ENCODE measurements around the gene KCNN3.

KCNN3 gene

DNA sequence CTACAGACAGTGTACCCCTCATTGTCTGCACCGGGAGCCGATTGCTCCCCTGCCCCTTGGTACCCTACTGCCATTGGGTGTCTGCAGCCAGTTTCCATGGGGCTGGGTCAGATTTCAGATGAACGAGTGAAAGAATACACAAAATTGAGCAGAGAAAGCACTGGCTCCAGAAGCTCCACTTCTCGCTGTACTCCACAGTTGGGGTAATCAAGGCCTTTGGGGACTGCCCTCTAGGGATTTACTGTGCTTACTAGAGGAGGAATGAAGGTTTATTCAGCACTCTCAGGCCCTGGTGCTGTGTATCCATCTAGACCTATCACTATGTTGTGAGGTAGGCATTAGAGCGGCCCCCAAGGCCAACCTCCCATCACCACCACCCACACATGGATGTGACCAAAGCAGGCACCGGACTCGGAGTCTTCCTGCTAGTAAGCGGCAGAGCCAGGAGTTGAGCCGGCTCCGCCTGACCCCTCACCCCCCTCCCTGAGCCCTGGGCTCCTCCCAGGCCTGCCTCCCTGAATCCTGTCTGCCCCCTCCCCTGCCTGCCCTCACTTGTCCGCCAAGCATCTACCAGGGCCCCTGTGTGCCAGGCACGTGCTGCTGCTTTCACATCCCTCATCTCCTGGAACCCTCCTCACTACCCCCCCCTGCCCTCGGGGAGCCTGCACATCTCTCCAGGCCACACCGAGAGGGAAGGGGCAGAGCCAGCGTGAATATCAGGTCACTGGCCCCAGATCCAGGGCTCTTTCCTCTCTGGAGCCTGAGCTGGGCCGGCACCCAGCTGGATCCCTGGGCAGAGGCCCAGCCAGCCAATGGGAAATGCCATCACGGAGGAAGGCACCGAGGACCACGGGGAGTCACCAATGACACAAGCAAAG, 23.3 kb downstream of the KCNN3 start:
- H3K4me3 ChIP-seq (ENCODE audit: low read depth in 1 of 2, low read length in 1 of 2): no peak overlapping the region
- H3K27me3 ChIP-seq: no peaks in the 10 kb centered on the region
- H3K9me3 ChIP-seq: no peaks in the 10 kb centered on the region
- H3K27ac ChIP-seq: no peak overlapping the region
- no peak for TF ChIP-seq CTCF (IDR thresholded peaks at IDR 0.05)
- no peaks in the 10 kb centered on the region for H3K4me1 ChIP-seq (ENCODE audit: control insufficient read depth in 1 of 2, insufficient read depth in 1 of 2, low read depth in 1 of 2, low read length in 1 of 2)
- no peaks in the 10 kb centered on the region for H3K36me3 ChIP-seq

- no peaks in the 10 kb centered on the region for H3K4me1 ChIP-seq (ENCODE audit: control insufficient read depth in 1 of 2, insufficient read depth in 1 of 2, low read depth in 1 of 2, low read length in 1 of 2)
- H3K9me3 ChIP-seq: no peaks in the 10 kb centered on the region
- no peaks in the 10 kb centered on the region for H3K27me3 ChIP-seq
- TF ChIP-seq CTCF (IDR thresholded peaks at IDR 0.05): no peak
- H3K4me3 ChIP-seq (ENCODE audit: low read depth in 1 of 2, low read length in 1 of 2): no peak overlapping the region
- H3K27ac ChIP-seq: no peak overlapping the region
- H3K36me3 ChIP-seq: no peaks in the 10 kb centered on the region
Measured at GRCh38 chr1:154845879-154846278, 24.2 kb downstream of the KCNN3 start.

- no peak for TF ChIP-seq CTCF (IDR thresholded peaks at IDR 0.05)
- H3K27ac ChIP-seq: no peak overlapping the region
- H3K36me3 ChIP-seq: no peaks in the 10 kb centered on the region
- no peak overlapping the region for H3K4me3 ChIP-seq (ENCODE audit: low read depth in 1 of 2, low read length in 1 of 2)
- no peaks in the 10 kb centered on the region for H3K27me3 ChIP-seq
- no peaks in the 10 kb centered on the region for H3K9me3 ChIP-seq
- H3K4me1 ChIP-seq (ENCODE audit: control insufficient read depth in 1 of 2, insufficient read depth in 1 of 2, low read depth in 1 of 2, low read length in 1 of 2): no peaks in the 10 kb centered on the region
Measured at GRCh38 chr1:154845174-154845573, 24.9 kb downstream of the KCNN3 start.

- no peaks in the 10 kb centered on the region for H3K9me3 ChIP-seq
- no peaks in the 10 kb centered on the region for H3K27me3 ChIP-seq
- H3K4me3 ChIP-seq (ENCODE audit: low read depth in 1 of 2, low read length in 1 of 2): no peak overlapping the region
- no peaks in the 10 kb centered on the region for H3K36me3 ChIP-seq
- no peak overlapping the region for H3K27ac ChIP-seq
- H3K4me1 ChIP-seq (ENCODE audit: control insufficient read depth in 1 of 2, insufficient read depth in 1 of 2, low read depth in 1 of 2, low read length in 1 of 2): no peaks in the 10 kb centered on the region
- TF ChIP-seq CTCF (IDR thresholded peaks at IDR 0.05): no peak
Measured at GRCh38 chr1:154844297-154844681, 25.8 kb downstream of the KCNN3 start.

DNA sequence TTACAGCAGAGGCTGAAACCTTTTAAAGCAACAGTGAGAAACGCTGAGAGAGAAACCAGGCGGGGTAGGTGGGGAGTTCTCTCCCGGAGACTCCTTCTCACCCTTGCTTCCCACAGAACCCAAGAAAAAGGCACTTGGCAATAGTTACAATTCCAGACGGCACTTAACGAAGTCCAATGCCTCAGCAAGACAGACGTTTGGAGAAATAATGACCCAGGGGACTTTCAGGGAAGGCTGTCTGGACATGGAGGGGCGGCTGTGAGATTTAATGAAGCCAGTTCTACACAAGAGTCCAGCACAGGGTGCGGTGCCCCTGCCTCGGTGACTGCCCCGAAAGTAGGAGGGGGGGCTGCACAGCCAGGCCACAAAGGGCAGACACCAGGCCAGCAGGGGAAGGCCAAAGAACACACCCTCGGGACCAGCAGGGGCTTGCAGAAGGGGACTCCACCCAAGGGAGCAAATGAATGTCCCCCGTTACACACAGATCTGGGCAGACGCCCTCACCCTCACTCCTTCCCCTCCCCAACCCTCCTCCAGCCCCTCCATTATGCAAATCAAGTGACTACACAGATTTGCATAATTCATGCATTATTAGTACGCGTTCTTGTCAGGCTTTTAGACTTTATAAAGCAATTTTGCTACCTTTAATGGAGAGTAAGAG, 26.3 kb downstream of the KCNN3 start:
- H3K4me1 ChIP-seq (ENCODE audit: control insufficient read depth in 1 of 2, insufficient read depth in 1 of 2, low read depth in 1 of 2, low read length in 1 of 2): no peaks in the 10 kb centered on the region
- H3K4me3 ChIP-seq (ENCODE audit: low read depth in 1 of 2, low read length in 1 of 2): no peak overlapping the region
- H3K27me3 ChIP-seq: no peaks in the 10 kb centered on the region
- H3K9me3 ChIP-seq: no peaks in the 10 kb centered on the region
- no peak for TF ChIP-seq CTCF (IDR thresholded peaks at IDR 0.05)
- H3K27ac ChIP-seq: no peak overlapping the region
- no peaks in the 10 kb centered on the region for H3K36me3 ChIP-seq
